HCT116 (cell line): ENCODE data around the gene NCOA1. TPM values are rescaled to one million over a fixed set of nuclear protein-coding genes. Genes with fewer than 3 reads are reported as not detected.

Experiments used
- ATAC-seq: fragments of 200-7000 bp; cut with Tn5 transposase; 2 replicates; pipeline ENCODE4 v1.9.1; 2020; ENCODE audit warnings: mild to moderate bottlenecking, moderate library complexity
- BruUV-seq: library from RNA; stranded (reverse); fragments of 400-500 nt; replicated peaks from 2 replicates; lab custom pipeline; 2021; lab: Mats Ljungman, UMichigan
- CTCF ChIA-PET: fragments of 300-600 bp; sonication (Branson Sonifier 250); formaldehyde crosslinking; loops from one replicate; lab custom pipeline; 2021; ENCODE audit warnings: antibody characterized with exemption; lab: Charles Lee
- POLR2A ChIA-PET: fragments of 300-600, 350-600 bp; sonication (Branson Sonifier 250); formaldehyde crosslinking; loops from one replicate; lab custom pipeline; 2021; ENCODE audit warnings: antibody characterized with exemption; lab: Charles Lee
- RAD21 ChIA-PET, 2 experiments: fragments of 300-600 bp; sonication (Branson Sonifier 250); formaldehyde crosslinking; loops; one replicate each; lab custom pipeline; 2023; ENCODE audit warnings: low total read pairs in 2 of 2; ENCODE audit not compliant: uncharacterized antibody in 2 of 2, unreplicated experiment in 2 of 2, low non-redundant PET in 1 of 2; lab: Charles Lee
- DNase-seq: peaks from one replicate; pipeline ENCODE4 v3.0.0-alpha.2; 2010; ENCODE audit warnings: low read depth, low spot score
- H2AFZ ChIP-seq: fragments of 200-600 bp; shearing (Covaris generic), sonication (generic); 2 replicates; pipeline ENCODE4 v1.6.1; 2017; ENCODE audit warnings: low read depth, mixed run types, mixed read lengths, antibody characterized with exemption, low read length; ENCODE audit not compliant: poor library complexity, severe bottlenecking
- H3K27ac ChIP-seq: 2 replicates; pipeline ENCODE4 v1.5.1; 2012; ENCODE audit warnings: low read depth, low read length
- H3K27me3 ChIP-seq: fragments of 200-600 bp; sonication (generic); 2 replicates; pipeline ENCODE4 v1.6.1; 2016; ENCODE audit warnings: mixed run types, low read length, mixed read lengths; ENCODE audit not compliant: insufficient read depth
- H3K36me3 ChIP-seq, 2 experiments: fragments of 200-500 bp in 1 of 2; fragments of 200-600 bp in 1 of 2; sonication (Bioruptor generic) in 1 of 2; sonication (generic) in 1 of 2; 2 replicates each; pipeline versions ENCODE4 v1.5.1 to v1.6.1; 2014 to 2016; ENCODE audit warnings: low read length in 2 of 2, inconsistent platforms in 1 of 2, mixed read lengths in 1 of 2, mixed run types in 1 of 2; ENCODE audit not compliant: insufficient read depth in 2 of 2, control insufficient read depth in 1 of 2
- H3K4me1 ChIP-seq, 2 experiments: fragments of 200-600 bp in 1 of 2; sonication (generic) in 1 of 2; 2 replicates each; pipeline versions ENCODE4 v1.5.1 to v1.6.1; 2012 to 2017; ENCODE audit warnings: low read length in 2 of 2, inconsistent platforms in 1 of 2, mild to moderate bottlenecking in 1 of 2, mixed read lengths in 1 of 2, mixed run types in 1 of 2, moderate library complexity in 1 of 2; ENCODE audit not compliant: insufficient read depth in 2 of 2, control insufficient read depth in 1 of 2
- H3K4me2 ChIP-seq: fragments of 200-600 bp; sonication (generic); 2 replicates; pipeline ENCODE4 v1.6.1; 2017; ENCODE audit warnings: mixed run types, low read length, mixed read lengths
- H3K4me3 ChIP-seq, 2 experiments: fragments of 200-600 bp in 1 of 2; sonication (generic) in 1 of 2; replicated peaks in 1 of 2; 2 replicates each; pipeline ENCODE4 v1.5.1; 2011 to 2016; ENCODE audit warnings: low read length in 2 of 2, control low read depth in 1 of 2, low read depth in 1 of 2, mild to moderate bottlenecking in 1 of 2, mixed read lengths in 1 of 2, mixed run types in 1 of 2
- H3K79me2 ChIP-seq: fragments of 200-600 bp; sonication (generic); 2 replicates; pipeline ENCODE4 v1.6.1; 2017; ENCODE audit warnings: mild to moderate bottlenecking, mixed run types, low read length, moderate library complexity, mixed read lengths; ENCODE audit not compliant: insufficient read depth
- H3K9ac ChIP-seq: fragments of 200-600 bp; sonication (generic); 2 replicates; pipeline ENCODE4 v1.6.1; 2016; ENCODE audit warnings: low read length, mixed read lengths
- H3K9me2 ChIP-seq: fragments of 200-600 bp; sonication (generic), shearing (Covaris generic); 2 replicates; pipeline ENCODE4 v1.6.1; 2017; ENCODE audit warnings: mixed run types, mild to moderate bottlenecking, moderate library complexity; ENCODE audit not compliant: insufficient read depth
- H3K9me3 ChIP-seq, 2 experiments: fragments of 200-500 bp in 1 of 2; fragments of 200-600 bp in 1 of 2; sonication (Bioruptor generic) in 1 of 2; sonication (generic) in 1 of 2; 2 replicates each; pipeline ENCODE4 v1.6.1; 2014 to 2017; ENCODE audit warnings: low read length in 2 of 2, mixed read lengths in 2 of 2, inconsistent platforms in 1 of 2, low read depth in 1 of 2, mild to moderate bottlenecking in 1 of 2, mixed run types in 1 of 2, moderate library complexity in 1 of 2; ENCODE audit not compliant: control insufficient read depth in 1 of 2, insufficient read depth in 1 of 2
- H4K20me1 ChIP-seq: fragments of 200-600 bp; sonication (generic), shearing (Covaris generic); 2 replicates; pipeline ENCODE4 v1.6.1; 2017; ENCODE audit warnings: mixed run types, mild to moderate bottlenecking, moderate library complexity; ENCODE audit not compliant: insufficient read depth
- CBX3 ChIP-seq: IDR thresholded peaks from 2 replicates; pipeline ENCODE4 v1.6.1; 2012; ENCODE audit warnings: low read depth
- CEBPB ChIP-seq: IDR thresholded peaks from 2 replicates; pipeline ENCODE4 v1.6.1; 2012; ENCODE audit warnings: low read depth
- ELF1 ChIP-seq: IDR thresholded peaks from 2 replicates; pipeline ENCODE4 v1.6.1; 2012; ENCODE audit warnings: low read depth, borderline replicate concordance
- EZH2 ChIP-seq: fragments of 200-600 bp; sonication (generic); IDR thresholded peaks from 2 replicates; pipeline ENCODE4 v1.6.1; 2017; ENCODE audit warnings: antibody characterized with exemption, mixed run types
- JUND ChIP-seq: IDR thresholded peaks from 2 replicates; pipeline ENCODE4 v1.6.1; 2012
- MAX ChIP-seq: IDR thresholded peaks from 2 replicates; pipeline ENCODE4 v1.6.1; 2012
- POLR2AphosphoS5 ChIP-seq: IDR thresholded peaks from 2 replicates; pipeline ENCODE4 v1.6.1; 2011; ENCODE audit warnings: mild to moderate bottlenecking, low read depth, low read length, moderate library complexity
- SIN3A ChIP-seq: IDR thresholded peaks from 2 replicates; pipeline ENCODE4 v1.6.1; 2012; ENCODE audit warnings: low read depth
- SP1 ChIP-seq: IDR thresholded peaks from 2 replicates; pipeline ENCODE4 v1.6.1; 2012; ENCODE audit warnings: low read depth
- SRF ChIP-seq: IDR thresholded peaks from 2 replicates; pipeline ENCODE4 v1.6.1; 2012; ENCODE audit warnings: low read depth
- TCF7L2 ChIP-seq: IDR thresholded peaks from 2 replicates; pipeline ENCODE4 v1.7.0; 2011; ENCODE audit warnings: borderline replicate concordance, inconsistent platforms; ENCODE audit not compliant: insufficient read depth, insufficient read length; ENCODE audit errors: extremely low read depth
- YY1 ChIP-seq: IDR thresholded peaks from 2 replicates; pipeline ENCODE4 v1.6.1; 2011; ENCODE audit warnings: low read length, low read depth, moderate library complexity, mild to moderate bottlenecking; ENCODE audit not compliant: insufficient replicate concordance; ENCODE audit errors: extremely low read depth
- ZBTB33 ChIP-seq: IDR thresholded peaks from 2 replicates; pipeline ENCODE4 v1.6.1; 2011; ENCODE audit warnings: mild to moderate bottlenecking, low read length, moderate library complexity; ENCODE audit not compliant: insufficient replicate concordance; ENCODE audit errors: extremely low read depth
- ZFX ChIP-seq: fragments of 450-650 bp; IDR thresholded peaks from 2 replicates; pipeline ENCODE4 v1.6.1; 2017
- ZNF274 ChIP-seq: fragments of 200-500 bp; sonication (Bioruptor generic); IDR thresholded peaks from 2 replicates; pipeline ENCODE4 v1.6.1; 2014; ENCODE audit warnings: mild to moderate bottlenecking, low read depth, low read length, inconsistent platforms
- intact Hi-C: fragments of 100-400 bp; cut with micrococcal nuclease; formaldehyde crosslinking; loops from 2 replicates; pipeline ENCODE4 v1.10.0; 2022
- total RNA-seq: library from RNA; stranded (reverse); gene quantifications from one replicate; pipeline ENCODE4 v1.2.1, GENCODE V29; 2021; ENCODE audit not compliant: unreplicated experiment

Gene NCOA1
- total RNA-seq, 1 experiment from 2014 or later = 10.4 TPM

DNA sequence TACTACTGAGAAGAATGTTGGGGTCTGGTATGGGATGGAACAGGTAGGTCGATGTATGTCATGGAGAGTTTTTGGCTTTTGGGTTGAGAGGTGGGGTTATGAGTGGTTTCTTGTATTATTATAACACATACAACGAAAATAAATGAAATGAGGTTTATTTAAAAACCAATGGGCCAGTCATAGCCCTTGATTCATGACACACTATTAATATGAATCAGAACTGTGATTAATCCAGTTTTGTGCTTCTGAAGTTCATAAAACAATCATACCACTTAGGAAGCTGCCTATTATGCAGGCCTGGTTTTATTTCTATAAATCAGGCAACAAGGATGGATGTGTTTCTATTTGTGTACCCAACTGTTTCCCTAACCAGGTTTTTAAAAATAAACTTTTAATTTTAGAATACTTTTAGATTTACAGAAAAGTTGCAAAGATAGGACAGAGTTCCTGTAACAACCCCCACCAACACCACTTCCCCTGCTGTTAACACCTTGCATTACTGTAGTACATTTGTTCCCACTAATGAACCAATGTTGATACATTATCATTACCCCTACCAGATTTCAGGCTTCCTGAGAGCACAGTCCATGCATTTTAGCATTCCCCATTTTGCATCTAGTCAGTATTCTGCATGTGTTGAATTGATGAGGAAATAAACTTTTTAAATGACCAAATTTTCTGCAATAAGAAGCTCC is 37.5 kb upstream of the NCOA1 start:
- H3K36me3 ChIP-seq = no peaks in the 10 kb centered on the region
- intact Hi-C loops = no loop called here
- H4K20me1 ChIP-seq = no peaks in the 10 kb centered on the region
- peaks cover 0 to 11% of the 10 kb centered on the region in 2 experiments; a peak in 2 of 4 replicates for H3K4me1 ChIP-seq
- no peaks in the 10 kb centered on the region for H3K9me2 ChIP-seq
- no peak overlapping the region for H2AFZ ChIP-seq
- no peak for TF ChIP-seq POLR2AphosphoS5
- TF ChIP-seq MAX = no peak
- no peak for TF ChIP-seq JUND
- no peak for TF ChIP-seq SRF
- no peak for TF ChIP-seq EZH2
- TF ChIP-seq ZNF274 = no peak
- no TSS peak for BruUV-seq
- no peak overlapping the region for H3K4me3 ChIP-seq
- no peak overlapping the region for H3K27ac ChIP-seq
- POLR2A ChIA-PET = no interaction called here
- DNase-seq = no peak
- H3K9ac ChIP-seq = no peak overlapping the region
- no peak overlapping the region for H3K4me2 ChIP-seq
- CTCF ChIA-PET = no interaction called here
- 0 out of 4 replicates have a peak, but pooled peaks cover 0 to 3% of the 10 kb centered on the region in 2 experiments for H3K9me3 ChIP-seq
- no peaks in the 10 kb centered on the region for H3K27me3 ChIP-seq
- H3K79me2 ChIP-seq = no peaks in the 10 kb centered on the region
- ATAC-seq = no peak
- RAD21 ChIA-PET = no interaction called here

DNA sequence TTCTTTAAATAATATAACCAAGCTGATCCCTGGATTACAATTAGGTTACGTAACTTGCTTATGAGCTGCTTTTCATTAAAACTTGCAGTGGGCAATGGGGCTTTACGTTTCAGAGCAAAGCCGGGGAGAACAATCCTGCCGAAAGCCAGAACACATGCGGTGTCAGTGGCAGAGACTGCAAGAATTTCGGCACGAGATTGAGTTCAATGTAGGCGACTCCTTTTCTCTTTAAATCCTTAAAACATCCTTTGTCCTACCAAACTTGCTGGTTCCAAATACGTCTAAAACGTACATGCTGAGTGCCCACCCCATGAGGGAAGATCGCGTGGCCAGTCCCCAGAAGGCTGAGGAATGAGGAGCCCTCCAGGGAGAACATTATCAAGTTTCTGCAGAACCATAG is 36.8 kb upstream of the NCOA1 start:
- CTCF ChIA-PET = no interaction called here

More for the DNA sequence above, 36.8 kb upstream of the NCOA1 start:
- TF ChIP-seq CBX3 (no peak), ZNF274 (no peak), SRF (no peak), SP1 (no peak), TCF7L2 (no peak), ZFX (no peak), YY1 (no peak), ELF1 (no peak), ZBTB33 (no peak), MAX (no peak), SIN3A (no peak), CEBPB (no peak)
- Histone ChIP-seq H3K4me2 (no peak overlapping the region), H3K9me3 (no peaks in the 10 kb centered on the region), H3K79me2 (no peaks in the 10 kb centered on the region), H3K4me1 (peaks cover 0 to 11% of the 10 kb centered on the region in 2 experiments; a peak in 2 of 4 replicates), H3K9me2 (no peaks in the 10 kb centered on the region), H4K20me1 (no peaks in the 10 kb centered on the region), H3K9ac (no peak overlapping the region), H2AFZ (no peak overlapping the region), H3K27me3 (no peaks in the 10 kb centered on the region), H3K36me3 (no peaks in the 10 kb centered on the region), H3K27ac (no peak overlapping the region), H3K4me3 (no peak overlapping the region)
- DNase-seq (no peak), ATAC-seq (no peak)
- POLR2A ChIA-PET = no interaction called here
- RAD21 ChIA-PET = no interaction called here
- no TSS peak for BruUV-seq
- intact Hi-C loops = no loop called here
